Inflammatory macrophage treated with lipopolysaccharide for 1 hour (primary cell): ENCODE measurements around the gene GPR160.
A peak's percentile ranks its signal among the peaks of the same experiment; 100 is the strongest.

Experiments
- DNase-seq, 2 donors: peaks; one replicate each; pipeline ENCODE4 v3.0.0-alpha.2; 2020 to 2022

GPR160 gene

DNA sequence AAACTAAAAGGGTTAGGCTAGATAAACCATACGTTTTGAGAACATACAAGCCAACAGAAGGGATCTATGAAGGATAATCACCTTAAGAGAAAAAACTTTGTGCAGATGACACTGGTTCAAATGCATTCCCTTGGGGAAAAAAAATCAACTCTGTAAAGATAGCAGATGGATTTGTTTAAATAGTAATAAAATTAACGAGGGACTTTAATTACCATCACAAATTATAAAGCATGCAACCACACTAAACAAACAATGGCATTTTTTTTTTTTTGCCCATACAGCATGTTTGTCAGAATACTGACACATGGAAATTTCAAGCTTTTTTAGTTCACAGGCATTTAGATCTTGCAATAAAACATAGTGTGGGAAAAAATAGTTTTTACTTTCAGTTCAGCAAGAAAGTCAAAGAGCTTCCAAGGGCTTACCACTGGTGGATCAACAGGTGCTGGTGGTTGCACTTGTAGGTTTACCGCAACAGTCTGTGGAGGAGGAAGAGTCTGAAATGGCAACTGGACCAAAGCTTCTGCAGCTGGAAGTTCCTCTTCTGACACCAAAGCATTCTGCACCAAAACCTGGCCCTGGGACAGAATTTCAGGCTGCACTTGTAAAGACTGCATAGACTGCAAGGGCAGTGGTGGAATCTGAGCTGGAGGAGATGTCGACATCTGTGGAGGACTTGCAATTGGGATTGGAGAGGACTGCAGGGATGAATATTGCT lies 90.6 kb downstream of the GPR160 start:
- DNase-seq, result no peak

DNA sequence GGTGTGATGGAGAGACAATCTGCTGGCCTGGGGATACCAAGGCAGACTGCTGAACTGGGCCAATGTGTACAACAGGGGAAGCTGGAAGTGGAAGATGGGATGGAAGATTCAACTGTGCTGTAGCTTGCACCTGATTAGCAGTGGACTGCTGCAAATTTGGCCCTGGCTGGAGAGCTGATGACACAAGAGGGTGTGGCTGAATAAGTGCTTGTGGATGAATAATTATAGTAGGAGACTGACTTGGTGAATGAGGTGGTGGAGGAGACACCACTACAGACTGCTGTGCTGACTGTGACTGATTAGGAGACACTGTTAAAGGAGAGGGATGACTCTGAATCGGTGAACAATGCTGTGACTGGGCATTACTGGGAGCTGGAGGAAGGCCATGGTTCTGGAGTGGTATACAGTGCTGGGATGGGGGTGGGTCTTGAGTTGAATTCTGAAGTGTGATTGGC lies 91.2 kb downstream of the GPR160 start:
- DNase-seq, result no peak

DNA sequence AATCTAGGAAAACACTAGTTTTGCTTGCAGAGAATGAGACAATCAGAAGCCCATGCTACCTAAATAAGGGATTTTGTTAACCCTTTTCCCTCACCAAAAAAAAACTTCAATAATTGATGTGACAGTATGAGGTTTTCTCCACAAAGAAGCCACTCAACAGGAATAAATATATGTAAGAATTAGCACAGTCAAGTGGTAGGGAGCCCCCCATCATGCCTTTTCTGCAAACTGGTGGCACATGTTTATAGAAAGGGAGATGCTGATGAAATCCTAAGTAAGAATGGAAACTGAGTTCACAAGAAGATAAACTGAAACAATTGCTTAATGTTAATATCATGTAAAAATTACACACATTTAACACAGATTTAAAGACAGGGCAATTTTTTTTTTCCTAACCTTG lies 92.7 kb downstream of the GPR160 start:
- DNase-seq, result no peak

DNA sequence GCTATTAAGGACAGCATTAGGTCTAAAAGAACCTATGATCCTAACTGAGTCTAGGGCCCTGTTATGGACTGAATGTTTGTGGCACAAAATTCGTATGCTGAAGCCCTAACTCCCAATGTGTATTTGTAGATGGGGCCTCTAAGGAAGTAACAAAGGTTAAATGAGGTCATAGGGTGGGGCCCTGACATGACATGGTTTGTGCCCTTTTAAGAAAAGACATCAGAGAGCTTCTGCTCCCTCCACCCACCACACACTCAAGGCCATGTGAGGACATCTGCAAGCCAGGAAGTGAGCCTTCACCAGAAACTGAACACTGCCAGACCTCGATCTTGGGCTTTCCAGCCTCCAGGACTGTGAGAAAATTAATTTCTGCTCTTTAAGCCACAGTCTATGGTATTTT lies 94.5 kb downstream of the GPR160 start:
- peak; percentile 10 to 14 for DNase-seq
